GM23338 (cell line): ENCODE measurements around the gene CNBD2. TPM values are rescaled to one million over a fixed set of nuclear protein-coding genes. Genes with fewer than 3 reads are reported as not detected.

Experiments used
- ATAC-seq: fragments of 200-7000 bp; cut with Tn5 transposase; 3 replicates; pipeline ENCODE4 v1.9.1; 2020
- DNase-seq: peaks from one replicate; pipeline ENCODE4 v3.0.0-alpha.2; 2015; ENCODE audit warnings: low spot score
- H2AFZ ChIP-seq: fragments of 200-600 bp; sonication (generic); 2 replicates; pipeline ENCODE4 v1.8.0; 2016; ENCODE audit warnings: antibody characterized with exemption, mild to moderate bottlenecking, moderate library complexity
- H3F3A ChIP-seq: fragments of 200-600 bp; sonication (generic); replicated peaks from 2 replicates; pipeline ENCODE4 v1.8.0; 2017; ENCODE audit warnings: antibody characterized with exemption, mixed run types, low read depth
- H3K27ac ChIP-seq: fragments of 200-600 bp; sonication (generic); 2 replicates; pipeline ENCODE4 v1.6.1; 2016; ENCODE audit warnings: low read depth
- H3K27me3 ChIP-seq: fragments of 200-600 bp; sonication (generic); 2 replicates; pipeline ENCODE4 v1.8.0; 2016; ENCODE audit warnings: mild to moderate bottlenecking, mixed run types, moderate library complexity; ENCODE audit not compliant: insufficient read depth
- H3K36me3 ChIP-seq: fragments of 200-600 bp; sonication (generic); 2 replicates; pipeline ENCODE4 v1.8.0; 2016; ENCODE audit warnings: mild to moderate bottlenecking; ENCODE audit not compliant: insufficient read depth
- H3K4me1 ChIP-seq: fragments of 200-600 bp; sonication (generic); 2 replicates; pipeline ENCODE4 v1.8.0; 2016; ENCODE audit warnings: mild to moderate bottlenecking, moderate library complexity; ENCODE audit not compliant: insufficient read depth
- H3K4me2 ChIP-seq: fragments of 200-600 bp; sonication (generic); 2 replicates; pipeline ENCODE4 v1.7.1; 2017; ENCODE audit warnings: mixed run types
- H3K4me3 ChIP-seq: fragments of 200-600 bp; sonication (generic); 2 replicates; pipeline ENCODE4 v1.6.1; 2016; ENCODE audit warnings: mixed run types
- H3K79me2 ChIP-seq: fragments of 200-600 bp; sonication (generic); replicated peaks from 2 replicates; pipeline ENCODE4 v1.8.0; 2017; ENCODE audit warnings: mild to moderate bottlenecking; ENCODE audit not compliant: insufficient read depth
- H3K9me2 ChIP-seq: fragments of 200-600 bp; sonication (generic); 2 replicates; pipeline ENCODE4 v1.8.0; 2017; ENCODE audit not compliant: insufficient read depth
- H4K20me1 ChIP-seq: fragments of 200-600 bp; sonication (generic); replicated peaks from 2 replicates; pipeline ENCODE4 v1.8.0; 2017; ENCODE audit warnings: mild to moderate bottlenecking; ENCODE audit not compliant: insufficient read depth
- H3K27ac Mint-ChIP-seq: 2 replicates; pipeline ENCODE4 v1.8.0; 2020; ENCODE audit warnings: inconsistent platforms, mild to moderate bottlenecking, moderate library complexity, mixed read lengths
- H3K27me3 Mint-ChIP-seq: 3 replicates; pipeline ENCODE4 v1.8.0; 2022; ENCODE audit warnings: low read depth, mild to moderate bottlenecking, moderate library complexity, mixed read lengths, inconsistent platforms; ENCODE audit not compliant: insufficient read depth, poor library complexity
- H3K36me3 Mint-ChIP-seq: 3 replicates; pipeline ENCODE4 v1.8.0; 2021; ENCODE audit warnings: low read depth, mild to moderate bottlenecking, inconsistent platforms, moderate library complexity, mixed read lengths
- H3K4me1 Mint-ChIP-seq: 3 replicates; pipeline ENCODE4 v1.8.0; 2020; ENCODE audit warnings: mild to moderate bottlenecking, inconsistent platforms, mixed read lengths
- H3K4me3 Mint-ChIP-seq: 3 replicates; pipeline ENCODE4 v1.8.0; 2021; ENCODE audit warnings: moderate library complexity, mild to moderate bottlenecking, inconsistent platforms, mixed read lengths
- H3K9me3 Mint-ChIP-seq: 3 replicates; pipeline ENCODE4 v1.8.0; 2020; ENCODE audit warnings: moderate library complexity, mild to moderate bottlenecking, inconsistent platforms, mixed read lengths
- CREB1 ChIP-seq: fragments of 250-450 bp; sonication (Bioruptor Pico); IDR thresholded peaks from 2 replicates; pipeline ENCODE4 v1.5.0; 2020; ENCODE audit warnings: low read depth, mild to moderate bottlenecking, moderate library complexity
- EZH2 ChIP-seq: fragments of 200-600 bp; sonication (generic); IDR thresholded peaks from one replicate; pipeline ENCODE4 v1.8.0; 2017; ENCODE audit warnings: antibody characterized with exemption, mild to moderate bottlenecking, low read depth; ENCODE audit not compliant: unreplicated experiment
- EZH2phosphoT487 ChIP-seq: fragments of 200-600 bp; sonication (generic); IDR thresholded peaks from one replicate; pipeline ENCODE4 v1.8.1; 2018; ENCODE audit warnings: antibody characterized with exemption; ENCODE audit not compliant: unreplicated experiment
- JUNB ChIP-seq: IDR thresholded peaks from one replicate; pipeline ENCODE4 v1.6.1; 2016; ENCODE audit warnings: antibody characterized with exemption; ENCODE audit not compliant: unreplicated experiment
- NANOG ChIP-seq: IDR thresholded peaks from 2 replicates; pipeline ENCODE4 v1.6.1; 2016; ENCODE audit warnings: antibody characterized with exemption, borderline replicate concordance
- POLR2AphosphoS5 ChIP-seq: IDR thresholded peaks from 2 replicates; pipeline ENCODE4 v1.6.1; 2016; ENCODE audit warnings: antibody characterized with exemption, low read depth
- ZNF462 ChIP-seq: fragments of 250-450 bp; sonication (Bioruptor Pico); IDR thresholded peaks from 2 replicates; pipeline ENCODE4 v1.5.0; 2020; ENCODE audit warnings: mild to moderate bottlenecking, moderate library complexity
- polyA plus RNA-seq: library from polyadenylated mRNA; unstranded; fragments of >200 nt; fragmentation: Nextera tagmentation; extraction: Ambion mirVana; gene quantifications from 2 replicates; pipeline ENCODE4 v1.2.1, GENCODE V29; 2016
- total RNA-seq: library from RNA; depleted of rRNA; stranded (reverse); fragments of >200 nt; shearing (Covaris generic); gene quantifications from 2 replicates; pipeline ENCODE4 v1.2.3, GENCODE V29; 2014
- TF ChIP-seq, protein P1 (sequence below): IDR thresholded peaks from 2 replicates; pipeline ENCODE4 v1.6.1; 2016; ENCODE audit warnings: antibody characterized with exemption

Gene CNBD2
- total and polyA plus RNA-seq, 2 experiments from 2014 or later = 2.7 TPM; not detected in 1

DNA sequence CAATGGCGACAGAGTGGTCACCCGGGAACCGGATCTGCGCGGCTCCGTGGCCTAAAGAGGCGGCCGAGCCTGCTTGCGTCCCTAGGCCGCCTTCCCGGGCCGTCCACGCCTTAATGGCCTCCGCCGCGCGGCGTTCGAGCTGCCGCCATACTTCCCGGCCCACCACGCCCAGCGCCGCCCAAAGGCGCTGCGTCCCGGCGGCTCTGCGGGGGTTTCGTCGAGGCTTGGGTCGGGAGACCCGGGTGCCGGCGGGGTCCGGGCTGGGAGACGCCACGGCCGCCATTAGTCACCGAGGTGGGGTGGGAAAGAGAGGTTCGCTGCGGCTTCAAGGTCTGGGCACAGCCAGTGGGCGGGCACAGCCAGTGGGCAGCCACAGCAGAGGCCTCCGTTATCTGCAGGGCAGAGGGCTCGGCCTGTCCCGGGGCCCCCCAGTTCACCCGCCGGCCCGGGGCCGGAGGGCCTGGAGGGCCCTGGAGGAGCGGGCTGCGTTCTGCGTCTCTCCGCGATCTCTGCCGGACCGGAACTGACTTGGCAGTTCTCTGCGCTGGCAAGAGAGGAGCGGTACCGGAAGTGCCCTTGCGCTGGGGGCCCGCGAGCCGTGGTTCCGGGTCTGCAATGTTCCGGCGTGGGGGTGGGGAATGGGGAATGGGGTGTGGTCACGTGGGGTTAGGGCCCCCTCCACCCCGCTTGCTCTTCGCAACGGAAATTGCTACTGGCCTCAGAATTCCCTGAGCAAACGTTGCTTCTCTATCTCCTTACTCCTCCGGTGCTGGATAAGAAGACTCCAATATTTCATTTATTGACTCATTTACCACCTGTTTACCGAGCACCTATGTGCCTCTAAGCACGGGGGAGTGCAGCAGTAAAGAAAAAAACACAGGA lies 82.3 kb downstream of the CNBD2 start:
- Histone ChIP-seq H3K79me2 (peaks cover 49% of the 10 kb centered on the region), H3F3A (peaks cover 9% of the 10 kb centered on the region; the same call in 1 of the 2 replicates), H3K27me3 (no peaks in the 10 kb centered on the region), H4K20me1 (peaks cover 37% of the 10 kb centered on the region), H3K27ac (peak overlapping the region; percentile 87; the same call in 1 of the 2 replicates), H3K9me2 (no peaks in the 10 kb centered on the region), H3K36me3 (peaks cover 5% of the 10 kb centered on the region; the same call in 1 of the 2 replicates), H3K4me3 (peak overlapping the region; percentile 94), H2AFZ (peak overlapping the region; percentile 90), H3K4me2 (peak overlapping the region; percentile 87), H3K4me1 (peaks cover 33% of the 10 kb centered on the region)
- H3K4me3 Mint-ChIP-seq = peak overlapping the region; percentile 93
- DNase-seq (peak; percentile 95), ATAC-seq (peak; percentile 97)
- H3K27me3 Mint-ChIP-seq = peaks cover 14% of the 10 kb centered on the region
- H3K4me1 Mint-ChIP-seq = peaks cover 29% of the 10 kb centered on the region
- peak overlapping the region; percentile 87 for H3K27ac Mint-ChIP-seq
- TF ChIP-seq POLR2AphosphoS5 (peak; percentile 97), JUNB (no peak), CREB1 (CRISPR knock-in tag) (0 out of 2 replicates have a peak, but pooled peaks have one; percentile 54)
- TF ChIP-seq, protein P1, sequence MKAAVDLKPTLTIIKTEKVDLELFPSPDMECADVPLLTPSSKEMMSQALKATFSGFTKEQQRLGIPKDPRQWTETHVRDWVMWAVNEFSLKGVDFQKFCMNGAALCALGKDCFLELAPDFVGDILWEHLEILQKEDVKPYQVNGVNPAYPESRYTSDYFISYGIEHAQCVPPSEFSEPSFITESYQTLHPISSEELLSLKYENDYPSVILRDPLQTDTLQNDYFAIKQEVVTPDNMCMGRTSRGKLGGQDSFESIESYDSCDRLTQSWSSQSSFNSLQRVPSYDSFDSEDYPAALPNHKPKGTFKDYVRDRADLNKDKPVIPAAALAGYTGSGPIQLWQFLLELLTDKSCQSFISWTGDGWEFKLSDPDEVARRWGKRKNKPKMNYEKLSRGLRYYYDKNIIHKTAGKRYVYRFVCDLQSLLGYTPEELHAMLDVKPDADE = peak; percentile 78
- no peaks in the 10 kb centered on the region for H3K9me3 Mint-ChIP-seq
- peaks cover 33% of the 10 kb centered on the region for H3K36me3 Mint-ChIP-seq

DNA sequence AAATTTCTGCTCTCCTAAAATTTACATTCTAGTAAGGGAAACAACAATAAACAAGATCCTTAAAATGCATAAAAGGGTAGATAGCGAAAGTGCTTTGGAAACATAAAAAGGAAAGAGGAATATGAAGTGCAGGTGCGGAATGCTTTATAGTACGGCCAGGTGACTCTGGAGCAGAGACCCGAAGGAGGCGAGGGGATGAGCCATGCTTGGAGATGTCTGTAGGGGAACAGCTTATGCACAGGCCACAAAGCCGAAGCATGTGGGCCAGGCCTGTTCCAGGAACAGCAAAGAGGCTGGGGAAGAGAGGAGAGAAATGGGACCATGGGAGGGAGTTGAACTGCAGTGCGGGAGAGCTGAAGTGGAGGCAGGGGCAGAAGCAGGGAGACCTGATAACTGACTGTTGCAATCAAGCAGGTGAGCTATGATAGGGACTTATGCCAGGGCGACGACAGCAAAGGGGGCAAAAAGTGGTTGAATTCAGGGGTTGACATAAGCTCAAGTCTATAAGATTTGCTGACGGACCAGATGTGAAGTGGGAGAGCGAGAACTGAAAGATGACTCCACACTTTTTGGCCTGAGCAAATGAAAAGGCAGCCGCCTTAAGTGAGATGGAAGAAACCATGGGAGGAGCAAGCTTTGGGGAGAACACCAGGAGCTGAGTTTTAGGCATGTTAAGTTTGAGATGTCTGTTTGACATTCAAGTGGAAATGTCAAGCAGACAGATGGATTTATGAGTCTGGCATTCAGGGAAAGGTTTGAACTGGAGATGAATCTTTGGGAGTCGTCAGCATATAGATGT lies 83.1 kb downstream of the CNBD2 start:
- Histone ChIP-seq H3K27ac (peak overlapping the region; percentile 73; the same call in 1 of the 2 replicates), H3K4me2 (peak overlapping the region; percentile 87), H3K4me3 (peak overlapping the region; percentile 94), H4K20me1 (peaks cover 29% of the 10 kb centered on the region), H3K79me2 (peaks cover 41% of the 10 kb centered on the region), H3K4me1 (peaks cover 33% of the 10 kb centered on the region), H2AFZ (peak overlapping the region; percentile 90), H3F3A (peaks cover 9% of the 10 kb centered on the region; the same call in 1 of the 2 replicates), H3K27me3 (no peaks in the 10 kb centered on the region), H3K36me3 (peaks cover 5% of the 10 kb centered on the region; the same call in 1 of the 2 replicates), H3K9me2 (no peaks in the 10 kb centered on the region)
- Mint-ChIP-seq H3K9me3 (no peaks in the 10 kb centered on the region), H3K27ac (peak overlapping the region; percentile 61), H3K4me3 (peak overlapping the region; percentile 93), H3K4me1 (peaks cover 24% of the 10 kb centered on the region), H3K36me3 (peaks cover 28% of the 10 kb centered on the region), H3K27me3 (peaks cover 14% of the 10 kb centered on the region)
- TF ChIP-seq, protein P1 = no peak
- TF ChIP-seq EZH2phosphoT487 (no peak), EZH2 (no peak), ZNF462 (CRISPR knock-in tag) (no peak), NANOG (no peak)
- peak; percentile 42 for DNase-seq
- peak; percentile 50 for ATAC-seq
